T-helper 1 cell treated with Interleukin-12 subunit alpha and Interleukin-12 subunit beta and Interleukin-4 antibody, amounts not matched to agents 30 μg/mL and 1 μg/mL, for 36 hours (primary cell): ENCODE data around the gene MSGN1.

ENCODE experiments used
- H3K27ac Mint-ChIP-seq: one replicate; pipeline ENCODE4 v1.8.0; 2021; ENCODE audit warnings: mild to moderate bottlenecking, mixed read lengths
- H3K27me3 Mint-ChIP-seq: one replicate; pipeline ENCODE4 v1.8.0; 2021; ENCODE audit warnings: low read depth, mixed read lengths
- H3K36me3 Mint-ChIP-seq: one replicate; pipeline ENCODE4 v1.8.0; 2021; ENCODE audit warnings: low read depth, mixed read lengths
- H3K4me1 Mint-ChIP-seq: one replicate; pipeline ENCODE4 v1.8.0; 2021; ENCODE audit warnings: low read depth, mixed read lengths
- H3K4me3 Mint-ChIP-seq: one replicate; pipeline ENCODE4 v1.8.0; 2021; ENCODE audit warnings: mild to moderate bottlenecking, moderate library complexity, mixed read lengths
- H3K9me3 Mint-ChIP-seq: one replicate; pipeline ENCODE4 v1.8.0; 2021; ENCODE audit warnings: mixed read lengths

The MSGN1 gene

GRCh38 chr2:17816396-17817245, at the start of gene MSGN1:
MSGN1 (plus strand) TSS chr2:17816460; CDS start chr2:17816519, 59 bp downstream.
- no peak within 1 kb of the TSS for H3K27ac Mint-ChIP-seq
- H3K4me1 Mint-ChIP-seq = peaks cover 9% of the 10 kb centered on the region

DNA sequence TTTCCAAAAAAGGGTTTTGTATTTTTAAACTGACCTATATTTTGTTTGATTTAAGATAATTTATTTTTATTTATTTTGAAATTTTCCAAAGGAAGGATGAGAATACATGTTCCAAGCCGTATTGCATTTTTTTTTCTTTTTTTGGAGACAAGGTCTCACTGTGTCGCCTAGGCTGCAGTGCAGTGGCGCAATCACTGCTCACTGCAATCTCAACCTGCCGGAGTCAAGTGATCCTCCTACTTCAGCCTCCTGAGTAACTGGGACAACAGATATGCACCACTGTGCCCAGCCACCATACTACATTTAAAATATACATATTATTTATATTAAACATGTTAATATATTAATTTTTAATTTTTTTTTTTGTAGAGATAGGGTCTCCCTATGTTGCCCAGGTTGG, 47.4 kb upstream of the MSGN1 start:
- Mint-ChIP-seq H3K4me3 (no peak overlapping the region), H3K27me3 (no peaks in the 10 kb centered on the region), H3K4me1 (no peaks in the 10 kb centered on the region), H3K9me3 (no peaks in the 10 kb centered on the region), H3K36me3 (peaks cover 18% of the 10 kb centered on the region), H3K27ac (no peak overlapping the region)

More at GRCh38 chr2:17816396-17817245, at the start of gene MSGN1:
- H3K36me3 Mint-ChIP-seq = no peaks in the 10 kb centered on the region
- H3K4me3 Mint-ChIP-seq = no peak within 1 kb of the TSS
- H3K9me3 Mint-ChIP-seq = no peaks in the 10 kb centered on the region
- peaks cover 26% of the 10 kb centered on the region for H3K27me3 Mint-ChIP-seq

DNA sequence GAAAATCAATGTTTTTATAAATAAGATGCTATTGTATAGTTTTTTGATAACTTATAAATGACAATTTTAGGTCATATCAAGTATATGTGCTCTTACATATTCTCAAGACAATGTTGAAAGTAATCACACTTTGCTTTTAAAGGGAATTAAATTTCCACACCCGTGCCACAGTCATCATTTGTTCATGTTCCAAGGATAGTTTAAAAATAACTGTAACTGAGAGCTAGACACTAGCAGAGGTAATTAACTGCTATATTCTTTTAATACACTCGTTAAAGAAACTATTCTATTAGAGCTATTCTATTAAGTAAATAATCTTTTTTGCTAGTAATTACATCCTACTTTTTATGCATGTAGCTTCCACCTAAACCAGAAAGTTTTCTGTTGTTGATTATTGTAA, 44.3 kb upstream of the MSGN1 start:
- no peaks in the 10 kb centered on the region for H3K9me3 Mint-ChIP-seq
- H3K4me1 Mint-ChIP-seq = no peaks in the 10 kb centered on the region
- peaks cover 16% of the 10 kb centered on the region for H3K36me3 Mint-ChIP-seq
- no peak overlapping the region for H3K27ac Mint-ChIP-seq
- no peak overlapping the region for H3K4me3 Mint-ChIP-seq
- H3K27me3 Mint-ChIP-seq = no peaks in the 10 kb centered on the region

DNA sequence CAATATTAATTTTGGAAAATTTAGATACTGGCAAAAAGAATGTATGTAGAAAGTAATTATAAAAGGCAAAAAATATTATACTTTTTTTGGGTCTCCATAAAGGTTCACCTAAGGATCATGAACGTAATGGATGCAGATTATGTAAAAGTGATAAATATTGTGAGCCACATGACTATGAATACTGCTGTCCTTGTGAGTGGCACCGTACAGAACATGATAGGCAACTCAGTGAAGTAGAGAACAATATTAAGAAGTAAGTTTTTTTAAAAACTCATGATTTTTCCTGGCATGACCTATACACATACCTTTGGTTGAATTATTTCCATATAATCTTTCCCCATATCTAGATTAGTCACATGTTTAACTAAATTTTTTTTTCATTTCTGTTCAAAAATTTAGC, 43.7 kb upstream of the MSGN1 start:
- peaks cover 16% of the 10 kb centered on the region for H3K36me3 Mint-ChIP-seq
- H3K4me3 Mint-ChIP-seq = no peak overlapping the region
- H3K4me1 Mint-ChIP-seq = no peaks in the 10 kb centered on the region
- H3K27ac Mint-ChIP-seq = no peak overlapping the region
- H3K9me3 Mint-ChIP-seq = no peaks in the 10 kb centered on the region
- no peaks in the 10 kb centered on the region for H3K27me3 Mint-ChIP-seq

DNA sequence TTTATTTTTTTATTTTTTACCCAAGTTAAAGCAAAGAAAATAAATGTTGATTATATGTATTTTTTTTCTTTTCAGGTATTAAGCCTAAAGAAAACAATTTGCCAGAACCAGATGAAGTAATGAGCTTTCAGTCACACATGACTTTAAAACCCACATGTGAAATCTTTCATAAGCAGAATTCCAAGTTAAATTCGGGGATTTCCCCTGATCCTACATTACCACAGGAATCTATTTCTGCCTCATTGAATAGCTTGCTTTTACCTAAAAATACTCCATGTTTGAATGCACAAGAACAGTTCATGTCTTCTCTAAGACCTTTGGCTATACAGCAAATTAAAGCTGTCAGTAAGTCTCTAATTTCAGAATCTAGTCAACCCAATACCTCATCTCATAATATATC, 35.7 kb upstream of the MSGN1 start:
- Mint-ChIP-seq H3K27ac (no peak overlapping the region), H3K4me1 (no peaks in the 10 kb centered on the region), H3K9me3 (no peaks in the 10 kb centered on the region), H3K36me3 (peaks cover 22% of the 10 kb centered on the region), H3K4me3 (no peak overlapping the region), H3K27me3 (no peaks in the 10 kb centered on the region)

DNA sequence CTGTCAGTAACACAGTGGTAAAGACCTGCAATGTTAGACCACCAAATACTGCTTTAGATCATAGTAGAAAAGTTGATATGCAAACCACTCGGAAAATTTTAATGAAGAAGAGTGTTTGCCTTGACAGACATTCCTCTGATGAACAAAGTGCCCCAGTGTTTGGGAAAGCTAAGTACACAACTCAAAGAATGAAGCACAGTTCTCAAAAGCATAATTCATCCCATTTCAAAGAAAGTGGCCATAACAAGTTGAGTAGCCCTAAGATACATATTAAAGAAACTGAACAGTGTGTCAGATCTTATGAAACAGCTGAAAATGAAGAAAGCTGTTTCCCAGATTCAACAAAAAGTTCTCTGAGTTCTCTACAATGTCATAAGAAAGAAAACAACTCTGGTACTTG, 34.8 kb upstream of the MSGN1 start:
- no peak overlapping the region for H3K4me3 Mint-ChIP-seq
- no peaks in the 10 kb centered on the region for H3K27me3 Mint-ChIP-seq
- no peak overlapping the region for H3K27ac Mint-ChIP-seq
- no peaks in the 10 kb centered on the region for H3K4me1 Mint-ChIP-seq
- H3K36me3 Mint-ChIP-seq = peaks cover 23% of the 10 kb centered on the region
- no peaks in the 10 kb centered on the region for H3K9me3 Mint-ChIP-seq

DNA sequence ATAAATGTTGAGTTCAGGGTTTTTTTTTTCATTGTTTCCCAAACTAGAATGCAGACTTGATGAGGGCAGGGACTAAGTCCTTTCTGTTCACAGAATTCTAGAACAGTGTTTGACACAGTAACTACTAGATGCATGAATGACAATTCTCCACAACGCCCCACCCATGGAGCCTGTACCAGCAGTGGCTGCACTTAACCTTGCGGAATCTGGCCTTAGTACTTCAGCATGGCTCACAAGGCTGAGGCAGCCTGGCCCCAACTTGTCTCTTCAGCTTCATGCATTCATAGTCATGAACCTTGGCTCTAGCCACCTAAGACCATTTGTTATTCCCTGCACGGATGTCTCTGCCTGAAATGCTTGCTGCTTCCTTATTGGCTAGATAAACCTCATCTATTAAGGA, 29.5 kb upstream of the MSGN1 start:
- Mint-ChIP-seq H3K27me3 (peaks cover 16% of the 10 kb centered on the region), H3K4me1 (peaks cover 2% of the 10 kb centered on the region), H3K9me3 (no peaks in the 10 kb centered on the region), H3K36me3 (peaks cover 12% of the 10 kb centered on the region), H3K4me3 (no peak overlapping the region), H3K27ac (no peak overlapping the region)

GRCh38 chr2:17788773-17789172, 27.5 kb upstream of the MSGN1 start:
- peaks cover 2% of the 10 kb centered on the region for H3K36me3 Mint-ChIP-seq
- peaks cover 30% of the 10 kb centered on the region for H3K27me3 Mint-ChIP-seq
- H3K4me1 Mint-ChIP-seq = peaks cover 14% of the 10 kb centered on the region
- no peak overlapping the region for H3K27ac Mint-ChIP-seq
- no peak overlapping the region for H3K4me3 Mint-ChIP-seq
- no peaks in the 10 kb centered on the region for H3K9me3 Mint-ChIP-seq

DNA sequence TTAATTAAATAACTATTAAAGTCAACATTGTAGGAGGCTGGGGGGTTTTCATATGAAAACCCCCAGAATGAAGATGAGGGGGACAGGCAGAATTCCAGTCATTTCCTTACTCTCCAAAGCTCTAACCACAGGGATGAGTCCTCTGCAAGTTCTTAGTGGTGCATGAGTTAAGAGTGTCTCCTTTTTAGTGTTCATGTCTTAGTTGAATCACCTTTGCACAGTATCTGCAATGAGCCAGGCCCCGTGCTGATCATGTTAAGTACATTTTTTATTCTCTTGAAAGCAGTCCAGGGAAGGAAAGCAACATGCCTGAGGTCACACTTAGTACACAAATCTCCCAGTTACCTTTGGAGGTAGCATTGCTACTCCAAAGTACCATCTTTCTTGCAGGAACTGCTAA, 25.7 kb upstream of the MSGN1 start:
- Mint-ChIP-seq H3K27ac (no peak overlapping the region), H3K36me3 (peaks cover 1% of the 10 kb centered on the region), H3K4me3 (no peak overlapping the region), H3K9me3 (no peaks in the 10 kb centered on the region), H3K4me1 (peaks cover 14% of the 10 kb centered on the region), H3K27me3 (peaks cover 35% of the 10 kb centered on the region)

DNA sequence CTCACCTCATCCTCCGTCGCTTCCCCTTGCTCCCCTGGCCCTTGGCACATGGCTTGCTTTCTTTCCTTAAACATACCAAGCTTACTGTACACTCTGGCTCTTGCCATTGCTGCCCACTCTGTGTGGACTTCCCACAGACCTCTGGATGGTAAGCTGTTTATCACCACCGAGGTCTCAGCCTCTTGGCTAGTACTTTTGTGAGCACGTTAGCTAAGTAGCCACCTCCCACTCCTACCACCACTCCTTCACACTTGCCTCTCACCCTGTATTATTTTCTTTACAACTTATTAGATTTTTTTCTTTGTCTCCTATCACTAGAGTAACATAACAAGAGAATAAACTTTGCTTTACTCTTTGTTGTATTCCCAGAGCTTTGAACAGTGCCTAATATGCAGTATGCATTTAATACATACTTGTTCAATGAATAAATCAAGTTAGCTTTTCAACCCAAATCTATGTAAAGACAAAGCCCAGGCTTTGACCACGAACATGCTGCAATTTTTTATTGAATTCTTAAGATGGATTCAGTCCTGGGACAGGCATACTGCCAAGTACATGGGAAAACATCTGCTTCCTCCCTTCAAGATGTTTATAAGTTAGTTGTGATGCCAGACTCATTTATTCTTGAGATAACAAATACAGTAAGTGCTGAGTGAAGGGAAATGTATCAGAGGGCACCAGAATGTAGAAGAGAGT, 25.0 kb upstream of the MSGN1 start:
- no peaks in the 10 kb centered on the region for H3K9me3 Mint-ChIP-seq
- no peak overlapping the region for H3K4me3 Mint-ChIP-seq
- H3K27me3 Mint-ChIP-seq = peaks cover 37% of the 10 kb centered on the region
- H3K27ac Mint-ChIP-seq = no peak overlapping the region
- no peaks in the 10 kb centered on the region for H3K36me3 Mint-ChIP-seq
- peaks cover 14% of the 10 kb centered on the region for H3K4me1 Mint-ChIP-seq

DNA sequence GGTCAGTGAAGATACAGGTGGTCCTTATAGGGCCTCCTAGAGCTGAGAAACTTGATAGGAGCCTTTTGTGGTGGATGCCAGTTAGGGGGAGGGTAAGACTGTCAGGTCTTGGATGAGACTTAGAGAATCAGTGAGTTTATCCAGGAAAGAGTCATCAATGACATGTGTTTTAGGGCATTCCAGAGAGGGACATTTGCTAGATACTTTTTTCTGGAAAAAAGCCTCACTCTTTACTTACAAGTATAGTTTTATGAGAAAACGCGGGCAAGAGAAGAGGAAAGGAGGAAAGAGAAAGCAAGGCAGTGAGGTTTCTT, 24.5 kb upstream of the MSGN1 start:
- no peaks in the 10 kb centered on the region for H3K9me3 Mint-ChIP-seq
- no peak overlapping the region for H3K27ac Mint-ChIP-seq
- H3K4me1 Mint-ChIP-seq = peaks cover 14% of the 10 kb centered on the region
- H3K36me3 Mint-ChIP-seq = no peaks in the 10 kb centered on the region
- peaks cover 41% of the 10 kb centered on the region for H3K27me3 Mint-ChIP-seq
- no peak overlapping the region for H3K4me3 Mint-ChIP-seq

- H3K9me3 Mint-ChIP-seq = no peaks in the 10 kb centered on the region
- peaks cover 42% of the 10 kb centered on the region for H3K27me3 Mint-ChIP-seq
- peaks cover 14% of the 10 kb centered on the region for H3K4me1 Mint-ChIP-seq
- no peak overlapping the region for H3K27ac Mint-ChIP-seq
- H3K36me3 Mint-ChIP-seq = no peaks in the 10 kb centered on the region
- no peak overlapping the region for H3K4me3 Mint-ChIP-seq
Observed at GRCh38 chr2:17792515-17792914, 23.7 kb upstream of the MSGN1 start.

GRCh38 chr2:17793296-17793695, 23.0 kb upstream of the MSGN1 start:
- peaks cover 46% of the 10 kb centered on the region for H3K27me3 Mint-ChIP-seq
- no peak overlapping the region for H3K27ac Mint-ChIP-seq
- H3K4me3 Mint-ChIP-seq = no peak overlapping the region
- H3K36me3 Mint-ChIP-seq = no peaks in the 10 kb centered on the region
- H3K4me1 Mint-ChIP-seq = peaks cover 14% of the 10 kb centered on the region
- no peaks in the 10 kb centered on the region for H3K9me3 Mint-ChIP-seq

DNA sequence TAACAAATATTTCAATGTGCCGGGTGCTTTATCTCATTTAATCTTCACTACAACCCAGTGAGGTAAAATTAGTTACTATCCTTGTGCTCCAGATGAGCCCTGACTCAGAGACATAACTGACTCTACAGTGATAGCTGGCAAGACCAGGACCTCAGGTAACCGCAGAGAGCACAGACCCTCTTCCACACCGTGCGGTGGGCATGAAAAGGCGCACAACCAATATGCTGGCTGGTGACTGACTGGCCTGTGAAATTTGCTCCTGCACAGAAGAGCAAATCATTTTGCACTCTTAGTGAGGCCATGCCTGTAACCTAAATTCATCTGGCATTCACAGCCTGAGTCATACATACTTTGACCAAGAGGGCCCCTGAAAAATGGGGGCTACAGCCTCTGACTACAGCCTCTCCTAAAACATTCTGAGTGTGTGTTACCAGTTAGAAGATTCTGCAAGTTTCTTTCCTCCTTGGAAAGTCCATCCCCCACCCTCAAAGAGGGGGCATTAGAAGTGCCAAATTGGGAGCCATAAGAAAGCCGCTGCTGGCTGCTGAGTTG, 22.4 kb upstream of the MSGN1 start:
- H3K27me3 Mint-ChIP-seq = peaks cover 43% of the 10 kb centered on the region

DNA sequence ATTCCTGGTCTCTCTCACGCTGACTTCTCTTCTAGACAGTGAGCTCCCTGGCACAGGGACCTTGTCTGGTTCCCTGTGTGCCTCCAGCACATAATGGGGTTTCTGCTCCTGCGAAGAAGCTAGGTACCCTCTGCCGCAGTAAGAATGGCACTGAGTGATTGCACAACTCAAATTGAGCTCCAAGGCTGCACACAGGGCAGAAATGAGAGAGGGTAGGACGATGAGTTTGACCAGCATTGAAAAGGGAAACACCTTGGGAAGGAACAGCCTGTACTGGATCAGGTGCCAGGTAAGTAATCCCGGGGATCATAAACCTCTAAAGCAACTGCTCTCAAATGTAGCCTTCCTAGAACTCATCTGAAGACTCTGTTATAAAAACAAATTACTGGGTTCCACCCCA, 21.0 kb upstream of the MSGN1 start:
- H3K4me3 Mint-ChIP-seq = no peak overlapping the region
- peaks cover 48% of the 10 kb centered on the region for H3K27me3 Mint-ChIP-seq
- no peak overlapping the region for H3K27ac Mint-ChIP-seq
- peaks cover 21% of the 10 kb centered on the region for H3K4me1 Mint-ChIP-seq
- no peaks in the 10 kb centered on the region for H3K36me3 Mint-ChIP-seq
- H3K9me3 Mint-ChIP-seq = no peaks in the 10 kb centered on the region

More for the DNA sequence above, 22.4 kb upstream of the MSGN1 start:
- H3K4me3 Mint-ChIP-seq = no peak overlapping the region
- peaks cover 14% of the 10 kb centered on the region for H3K4me1 Mint-ChIP-seq
- no peaks in the 10 kb centered on the region for H3K36me3 Mint-ChIP-seq
- no peak overlapping the region for H3K27ac Mint-ChIP-seq
- no peaks in the 10 kb centered on the region for H3K9me3 Mint-ChIP-seq
